ENCODE data around the gene P3H4. TPM values are rescaled to one million over a fixed set of nuclear protein-coding genes. Genes with fewer than 3 reads are reported as not detected.

P3H4 gene
- total RNA-seq, 4 donors from 2014 or later, result 8.4 to 19.9 (median 14.4) TPM

GRCh38 chr17:41758601-41759000 is 53.1 kb downstream of the P3H4 start:
- peaks cover 0 to 100% (median 80%) of the 10 kb centered on the region in 4 donors for H3K36me3 ChIP-seq
- no peaks in the 10 kb centered on the region for H3K4me1 ChIP-seq
- no peaks in the 10 kb centered on the region for H3K9me3 ChIP-seq
- H3K27me3 ChIP-seq, result no peaks in the 10 kb centered on the region
- intact Hi-C loops (cut with DNase I), result no loop called here
- DNase-seq (ENCODE audit: extremely low spot score), result no peak
- no peak overlapping the region for H3K27ac ChIP-seq (replicated peaks in 1 of 4)
- H3K4me3 ChIP-seq, result no peak overlapping the region
- 87% methylated on average over 5 of the region's 9 CpGs for WGBS
- TF ChIP-seq POLR2AphosphoS5 (IDR thresholded peaks at IDR 0.05) (no peak), EP300 (IDR thresholded peaks at IDR 0.05) (no peak), POLR2A (IDR thresholded peaks at IDR 0.05; ENCODE audit: low read depth) (no peak), CTCF (IDR thresholded peaks at IDR 0.05) (no peak)

GRCh38 chr17:41754066-41754465 is 57.7 kb downstream of the P3H4 start:
- no peak overlapping the region for H3K4me3 ChIP-seq
- no peaks in the 10 kb centered on the region for H3K9me3 ChIP-seq
- 86% methylated on average over 12 of the region's 12 CpGs for WGBS
- H3K27ac ChIP-seq (replicated peaks in 1 of 4), result no peak overlapping the region
- no peaks in the 10 kb centered on the region for H3K4me1 ChIP-seq
- intact Hi-C loops (cut with DNase I), result no loop called here
- peaks cover 0 to 55% (median 46%) of the 10 kb centered on the region in 4 donors for H3K36me3 ChIP-seq
- no peaks in the 10 kb centered on the region for H3K27me3 ChIP-seq
- TF ChIP-seq EP300 (IDR thresholded peaks at IDR 0.05), result no peak
- no peak for TF ChIP-seq POLR2A (IDR thresholded peaks at IDR 0.05; ENCODE audit: low read depth)
- TF ChIP-seq POLR2AphosphoS5 (IDR thresholded peaks at IDR 0.05), result no peak
- no peak for TF ChIP-seq CTCF (IDR thresholded peaks at IDR 0.05)
- no peak for DNase-seq (ENCODE audit: extremely low spot score)

Other genes starting within 250 kb of the P3H4 start
- not detected for gene KRT9, start 239.9 kb downstream of the P3H4 start, total RNA-seq
- gene KRT14, start 225.1 kb downstream of the P3H4 start, total RNA-seq, result 1 to 10 TPM in 1 of 4 donors, not detected in 3; 2.9 TPM
- 1 to 10 TPM in 1 of 4 donors, not detected in 3; 1.7 TPM for gene KRT16, start 199.2 kb downstream of the P3H4 start, total RNA-seq
- gene KRT17, start 187.4 kb downstream of the P3H4 start, total RNA-seq, result 1 to 10 TPM in 2 of 4 donors, under 1 TPM in 1, not detected in 1; 0.58 to 5.6 (median 1.2) TPM
- gene EIF1, start 123.1 kb downstream of the P3H4 start, total RNA-seq, result 100 to 1,000 TPM; 158 to 426 (median 207) TPM
- not detected for gene GAST, start 99.6 kb downstream of the P3H4 start, total RNA-seq
- under 1 TPM in 1 of 4 donors, not detected in 3; 0.19 TPM for gene HAP1, start 77.3 kb downstream of the P3H4 start, total RNA-seq
- 10 to 100 TPM; 24.5 to 56.6 (median 46.4) TPM for gene JUP, start 25.2 kb downstream of the P3H4 start, total RNA-seq
- gene FKBP10, start 1.1 kb upstream of the P3H4 start, total RNA-seq, result 10 to 100 TPM; 30.5 to 49.4 (median 33.8) TPM
- 10 to 100 TPM; 64.8 to 95.6 (median 70.1) TPM for gene NT5C3B, start 24.3 kb upstream of the P3H4 start, total RNA-seq
- 1 to 10 TPM; 1.7 to 3.0 (median 2.7) TPM for gene KLHL10, start 25.9 kb upstream of the P3H4 start, total RNA-seq
- 10 to 100 TPM; 12.4 to 24.2 (median 17.2) TPM for gene KLHL11, start 53.5 kb upstream of the P3H4 start, total RNA-seq
- 10 to 100 TPM; 52.3 to 87.7 (median 71.3) TPM for gene ACLY, start 107.0 kb upstream of the P3H4 start, total RNA-seq
- gene ODAD4, start 118.7 kb upstream of the P3H4 start, total RNA-seq, result 1 to 10 TPM in 2 of 4 donors, under 1 TPM in 2; 0.33 to 1.7 (median 1.1) TPM
- gene CNP, start 154.8 kb upstream of the P3H4 start, total RNA-seq, result 100 to 1,000 TPM in 1 of 4 donors, 10 to 100 TPM in 3; 68.9 to 101 (median 78.5) TPM
- 10 to 100 TPM; 43.1 to 51.1 (median 44.4) TPM for gene DNAJC7, start 205.5 kb upstream of the P3H4 start, total RNA-seq
- 10 to 100 TPM; 44.0 to 74.3 (median 59.0) TPM for gene NKIRAS2, start 208.1 kb upstream of the P3H4 start, total RNA-seq
- gene C17orf113, start 238.7 kb upstream of the P3H4 start, total RNA-seq, result 1 to 10 TPM in 1 of 4 donors, under 1 TPM in 3; under 0.01 to 1.2 (median 0.67) TPM

Data from esophagus muscularis mucosa (tissue), 4 donors.